ENCODE measurements around the gene CPNE6. TPM values are rescaled to one million over a fixed set of nuclear protein-coding genes. Genes with fewer than 3 reads are reported as not detected.

Gene CPNE6
- total and polyA plus RNA-seq, 2 of the 8 experiments (the other 6 are each of a cell fraction or from before 2014, with no cell fraction given) = 0.05 TPM; not detected in 1

DNA sequence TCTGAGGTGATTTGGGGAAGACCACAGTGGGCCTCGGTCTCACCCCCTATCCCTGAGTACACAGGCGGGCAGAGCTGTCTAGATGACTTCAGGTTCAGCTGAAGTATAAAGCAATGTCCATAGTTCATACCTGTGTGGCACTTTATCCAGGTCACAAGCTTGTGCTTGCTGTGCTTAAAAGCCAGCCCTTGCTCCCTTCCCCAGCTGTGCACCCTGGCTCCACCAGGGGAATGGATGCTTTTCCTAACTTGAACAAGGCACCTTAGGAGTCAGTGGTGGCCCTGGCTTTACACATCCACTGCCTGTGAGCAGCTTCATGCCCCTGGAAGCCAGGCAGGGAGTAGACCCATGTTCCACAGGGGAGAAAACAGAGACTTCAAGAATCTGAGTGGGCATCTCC lies 14.1 kb upstream of the CPNE6 start:
- H3K9ac ChIP-seq (replicated peaks in 1 of 4; ENCODE audit: extremely low read depth in 1 of 4, low read depth in 3 of 4, low read length in 3 of 4) = no peak overlapping the region; a peak in 3 of 7 replicates
- H3K4me2 ChIP-seq (ENCODE audit: insufficient read depth in 1 of 2, low read depth in 2 of 2, low read length in 2 of 2) = no peak overlapping the region
- 74% methylated on average over 2 of the region's 2 CpGs; no CpG with 5 or more reads in 1 of the 2 experiments for WGBS, 2 experiments (ENCODE audit: extremely low coverage in 1 of 2, insufficient coverage in 1 of 2, insufficient read length in 1 of 2, insufficient replicate concordance in 2 of 2, low coverage in 1 of 2, low lambda C conversion rate in 2 of 2, missing lambda C conversion rate in 1 of 2)
- no peak overlapping the region for H3K14ac ChIP-seq (ENCODE audit: insufficient read length)
- no peak overlapping the region for H2BK12ac ChIP-seq (ENCODE audit: low read depth, low read length)
- H3K36me3 ChIP-seq (ENCODE audit: control insufficient read depth in 2 of 4, insufficient read depth in 4 of 4, low read length in 3 of 4) = no peaks in the 10 kb centered on the region; a peak in 1 of 8 replicates
- no peak overlapping the region for H4K8ac ChIP-seq (ENCODE audit: extremely low read depth, insufficient read depth, low read length)
- H3K79me2 ChIP-seq (ENCODE audit: control insufficient read depth in 1 of 2, insufficient read depth in 2 of 2, low read length in 2 of 2) = no peaks in the 10 kb centered on the region
- no peak overlapping the region for H3K4me3 ChIP-seq (ENCODE audit: extremely low read depth in 1 of 4, insufficient read depth in 2 of 4, low read depth in 3 of 4, low read length in 4 of 4)
- no peak overlapping the region for H4K5ac ChIP-seq (ENCODE audit: insufficient read length, low read depth, low read length)
- H3K27ac ChIP-seq (ENCODE audit: low read depth, low read length) = no peak overlapping the region
- H2AFZ ChIP-seq (ENCODE audit: low read length) = no peak overlapping the region
- no peak overlapping the region for H2BK120ac ChIP-seq (replicated peaks; ENCODE audit: low read depth, low read length)
- H4K91ac ChIP-seq (replicated peaks; ENCODE audit: insufficient read length, low read length) = no peak overlapping the region
- H2AK5ac ChIP-seq (ENCODE audit: low read depth, low read length) = no peak overlapping the region
- TF ChIP-seq RNF2 (IDR thresholded peaks at IDR 0.05; ENCODE audit: borderline replicate concordance, low read depth, low read length, missing control alignments, poor library complexity, severe bottlenecking) = no peak
- no peak for TF ChIP-seq PHF8 (conservative IDR thresholded peaks at IDR 0.05; ENCODE audit: low read depth, low read length)
- no peak for TF ChIP-seq SP4 (IDR thresholded peaks at IDR 0.05; ENCODE audit: low read length)
- TF ChIP-seq FOSL1 (IDR thresholded peaks at IDR 0.05; ENCODE audit: insufficient read depth, low read depth, low read length) = no peak
- no peak for DNase-seq (ENCODE audit: low read depth in 1 of 2, low spot score in 2 of 2)
- no peak overlapping the region for H3K23ac ChIP-seq (ENCODE audit: insufficient read length)
- peaks cover under 1% of the 10 kb centered on the region; the same call in 1 of the 2 replicates for H3K23me2 ChIP-seq (ENCODE audit: low read depth, low read length)
- ChIA-PET POLR2A (ENCODE audit: partially characterized antibody) (interaction anchor here (0.5 to 6.5 kb wide), 15 partner anchors 12 to 130 kb away, joined by 3 to 97 read pairs (median 5); partner anchors contain the start of genes CPNE6, DCAF11, EMC9 and NRL), CTCF (ENCODE audit: partially characterized antibody) (interaction anchor here (0.9 to 9.6 kb wide), 23 partner anchors 9 to 375 kb away, joined by 3 to 234 read pairs (median 15); partner anchors contain the start of genes CIDEB, CPNE6, DCAF11 and IRF9)
- no peak overlapping the region for H3K18ac ChIP-seq (ENCODE audit: extremely low read depth, low read length)
- no peaks in the 10 kb centered on the region for H3K27me3 ChIP-seq (replicated peaks in 1 of 4; ENCODE audit: control insufficient read depth in 3 of 4, extremely low read depth in 1 of 4, insufficient read depth in 3 of 4, low read length in 3 of 4)
- no peaks in the 10 kb centered on the region for H3K9me3 ChIP-seq (ENCODE audit: insufficient read depth in 2 of 2, low read depth in 1 of 2, low read length in 1 of 2)
- no peak overlapping the region for H2BK15ac ChIP-seq (ENCODE audit: low read length)
- H3K79me1 ChIP-seq (ENCODE audit: low read depth, low read length) = no peaks in the 10 kb centered on the region
- no peak overlapping the region for H3K4ac ChIP-seq (replicated peaks; ENCODE audit: insufficient read length, low read depth, low read length)
- FAIRE-seq = no peak
- no peak overlapping the region; the same call in 1 of the 2 replicates for H2BK5ac ChIP-seq (ENCODE audit: low read depth, low read length)
- peaks cover 0 to 2% of the 10 kb centered on the region in 2 experiments for H4K20me1 ChIP-seq (replicated peaks in 1 of 2; ENCODE audit: control insufficient read depth in 1 of 2, insufficient read depth in 2 of 2, low read length in 2 of 2)
- H2BK20ac ChIP-seq (ENCODE audit: low read length) = no peak overlapping the region
- H3K56ac ChIP-seq (replicated peaks; ENCODE audit: insufficient read length, low read depth, low read length) = no peak overlapping the region
- H3K4me1 ChIP-seq (replicated peaks in 1 of 4; ENCODE audit: control insufficient read depth in 3 of 4, insufficient read depth in 4 of 4, low read length in 3 of 4) = peaks cover 0 to 7% (median 2%) of the 10 kb centered on the region in 4 experiments; a peak in 3 of 7 replicates

Data from H1 (cell line).